ENCODE results near the gene TANK.

TANK gene

DNA sequence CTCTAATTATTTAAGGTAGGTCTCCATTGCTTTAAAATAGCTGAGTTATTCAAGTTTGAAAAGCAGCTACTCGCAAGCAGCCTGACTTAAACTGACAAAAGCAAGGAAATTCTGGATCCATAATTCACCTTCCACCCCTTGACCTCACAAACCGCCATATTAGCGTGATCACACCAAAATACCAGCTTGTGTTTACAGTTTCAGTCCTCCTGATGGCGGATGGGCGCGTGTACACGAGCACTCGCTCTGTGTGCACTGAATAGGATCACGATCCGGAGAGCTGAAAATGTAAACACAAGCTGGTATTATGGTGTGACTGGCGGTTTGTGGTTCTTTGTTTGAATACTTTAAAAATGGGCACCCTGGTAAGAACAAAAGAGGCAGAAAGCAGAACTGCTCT is 105.6 kb downstream of the TANK start:
- TF ChIP-seq POLR2AphosphoS5 (IDR thresholded peaks at IDR 0.05; ENCODE audit: low read depth, low read length) = no peak
- TF ChIP-seq TAF1 (IDR thresholded peaks at IDR 0.05; ENCODE audit: borderline replicate concordance, insufficient read depth, low read length) = no peak
- TF ChIP-seq, protein P1, sequence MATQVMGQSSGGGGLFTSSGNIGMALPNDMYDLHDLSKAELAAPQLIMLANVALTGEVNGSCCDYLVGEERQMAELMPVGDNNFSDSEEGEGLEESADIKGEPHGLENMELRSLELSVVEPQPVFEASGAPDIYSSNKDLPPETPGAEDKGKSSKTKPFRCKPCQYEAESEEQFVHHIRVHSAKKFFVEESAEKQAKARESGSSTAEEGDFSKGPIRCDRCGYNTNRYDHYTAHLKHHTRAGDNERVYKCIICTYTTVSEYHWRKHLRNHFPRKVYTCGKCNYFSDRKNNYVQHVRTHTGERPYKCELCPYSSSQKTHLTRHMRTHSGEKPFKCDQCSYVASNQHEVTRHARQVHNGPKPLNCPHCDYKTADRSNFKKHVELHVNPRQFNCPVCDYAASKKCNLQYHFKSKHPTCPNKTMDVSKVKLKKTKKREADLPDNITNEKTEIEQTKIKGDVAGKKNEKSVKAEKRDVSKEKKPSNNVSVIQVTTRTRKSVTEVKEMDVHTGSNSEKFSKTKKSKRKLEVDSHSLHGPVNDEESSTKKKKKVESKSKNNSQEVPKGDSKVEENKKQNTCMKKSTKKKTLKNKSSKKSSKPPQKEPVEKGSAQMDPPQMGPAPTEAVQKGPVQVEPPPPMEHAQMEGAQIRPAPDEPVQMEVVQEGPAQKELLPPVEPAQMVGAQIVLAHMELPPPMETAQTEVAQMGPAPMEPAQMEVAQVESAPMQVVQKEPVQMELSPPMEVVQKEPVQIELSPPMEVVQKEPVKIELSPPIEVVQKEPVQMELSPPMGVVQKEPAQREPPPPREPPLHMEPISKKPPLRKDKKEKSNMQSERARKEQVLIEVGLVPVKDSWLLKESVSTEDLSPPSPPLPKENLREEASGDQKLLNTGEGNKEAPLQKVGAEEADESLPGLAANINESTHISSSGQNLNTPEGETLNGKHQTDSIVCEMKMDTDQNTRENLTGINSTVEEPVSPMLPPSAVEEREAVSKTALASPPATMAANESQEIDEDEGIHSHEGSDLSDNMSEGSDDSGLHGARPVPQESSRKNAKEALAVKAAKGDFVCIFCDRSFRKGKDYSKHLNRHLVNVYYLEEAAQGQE (IDR thresholded peaks at IDR 0.05; ENCODE audit: insufficient read depth in 1 of 2, low read depth in 2 of 2, low read length in 2 of 2) = no peak
- TF ChIP-seq SIN3A (IDR thresholded peaks at IDR 0.05; ENCODE audit: borderline replicate concordance, insufficient read depth, low read length) = no peak
- no peak for TF ChIP-seq FOXP2 (optimal IDR thresholded peaks at IDR 0.05; ENCODE audit: borderline replicate concordance, extremely low read depth, extremely low read length, insufficient read depth)

DNA sequence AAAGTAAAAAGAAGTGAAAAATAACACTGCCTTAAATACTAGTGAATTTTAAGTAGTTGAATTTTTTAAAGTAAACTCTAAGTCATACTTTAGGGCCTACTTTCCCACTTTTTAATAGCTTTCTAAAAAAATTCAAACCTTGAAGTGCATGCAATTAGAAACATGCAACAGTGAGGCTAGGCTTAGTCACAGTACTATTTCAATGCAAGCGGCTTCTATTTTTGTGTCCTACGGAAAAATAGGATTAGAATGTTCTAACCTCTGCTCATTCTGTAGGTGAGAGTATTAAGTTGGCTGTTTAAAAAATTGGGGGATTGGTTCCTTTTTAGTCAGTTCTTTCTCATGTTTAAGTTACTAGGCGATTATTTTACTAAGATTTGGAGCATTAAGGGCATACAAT is 108.9 kb downstream of the TANK start:
- TF ChIP-seq, protein P1 (IDR thresholded peaks at IDR 0.05; ENCODE audit: insufficient read depth in 1 of 2, low read depth in 2 of 2, low read length in 2 of 2) = no peak
- TF ChIP-seq FOXP2 (optimal IDR thresholded peaks at IDR 0.05; ENCODE audit: borderline replicate concordance, extremely low read depth, extremely low read length, insufficient read depth) = no peak
- no peak for TF ChIP-seq TAF1 (IDR thresholded peaks at IDR 0.05; ENCODE audit: borderline replicate concordance, insufficient read depth, low read length)
- no peak for TF ChIP-seq SIN3A (IDR thresholded peaks at IDR 0.05; ENCODE audit: borderline replicate concordance, insufficient read depth, low read length)
- no peak for TF ChIP-seq POLR2AphosphoS5 (IDR thresholded peaks at IDR 0.05; ENCODE audit: low read depth, low read length)

DNA sequence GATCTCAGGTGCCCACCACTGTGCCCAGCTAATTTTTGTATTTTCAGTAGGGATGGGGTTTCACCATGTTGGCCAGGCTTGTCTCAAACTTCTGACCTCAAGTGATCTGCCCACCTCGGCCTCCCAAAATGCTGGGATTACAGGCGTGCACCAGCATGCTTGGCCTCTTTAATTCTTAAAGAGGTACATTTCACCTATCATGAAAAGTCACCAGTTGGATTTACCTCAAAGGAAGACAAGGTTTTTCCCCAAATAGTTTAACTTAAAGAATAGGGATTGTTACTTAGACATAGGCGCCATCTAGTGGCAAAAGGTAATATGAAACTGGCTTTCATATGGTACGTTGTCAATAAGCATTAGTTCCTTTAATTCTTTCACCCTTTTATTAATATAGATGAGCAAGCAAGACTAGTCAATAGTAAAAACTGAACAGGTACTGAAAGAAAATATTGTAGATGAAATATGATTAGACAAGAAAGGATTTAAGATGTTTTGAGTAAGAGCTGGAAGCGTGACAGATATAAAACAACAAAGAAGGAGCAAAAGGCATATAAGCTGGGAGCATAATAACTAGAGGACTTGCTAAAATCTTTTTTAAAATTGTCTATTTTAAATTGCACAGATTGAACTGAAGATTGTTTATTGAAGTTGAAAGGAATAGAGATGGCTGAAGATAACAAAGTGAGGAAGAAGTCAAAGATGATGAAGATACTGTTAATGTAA is 113.0 kb downstream of the TANK start:
- TF ChIP-seq POLR2AphosphoS5 (IDR thresholded peaks at IDR 0.05; ENCODE audit: low read depth, low read length) (no peak), TAF1 (IDR thresholded peaks at IDR 0.05; ENCODE audit: borderline replicate concordance, insufficient read depth, low read length) (no peak), FOXP2 (optimal IDR thresholded peaks at IDR 0.05; ENCODE audit: borderline replicate concordance, extremely low read depth, extremely low read length, insufficient read depth) (no peak), SIN3A (IDR thresholded peaks at IDR 0.05; ENCODE audit: borderline replicate concordance, insufficient read depth, low read length) (no peak)
- TF ChIP-seq, protein P1 (IDR thresholded peaks at IDR 0.05; ENCODE audit: insufficient read depth in 1 of 2, low read depth in 2 of 2, low read length in 2 of 2) = no peak

DNA sequence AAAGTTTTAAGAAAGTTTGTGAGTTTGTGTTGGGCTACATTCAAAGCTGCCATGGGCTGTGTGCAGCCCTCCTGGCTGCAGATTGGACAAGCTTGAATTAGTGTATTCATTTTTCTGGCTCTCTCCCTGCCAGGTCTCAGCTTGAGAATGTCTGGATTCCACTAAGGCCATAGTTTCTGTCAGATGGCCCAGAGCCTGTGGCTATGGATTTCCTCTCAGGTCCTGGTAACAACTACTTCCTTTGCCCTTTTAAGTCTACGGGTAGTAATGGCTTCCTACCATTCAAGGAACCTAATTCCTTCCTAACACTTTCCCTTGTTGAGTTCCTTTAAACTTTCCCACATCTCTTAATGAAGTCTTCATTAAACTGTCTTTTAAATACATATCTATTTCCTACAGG is 123.7 kb downstream of the TANK start:
- TF ChIP-seq POLR2AphosphoS5 (IDR thresholded peaks at IDR 0.05; ENCODE audit: low read depth, low read length) = no peak
- no peak for TF ChIP-seq SIN3A (IDR thresholded peaks at IDR 0.05; ENCODE audit: borderline replicate concordance, insufficient read depth, low read length)
- TF ChIP-seq TAF1 (IDR thresholded peaks at IDR 0.05; ENCODE audit: borderline replicate concordance, insufficient read depth, low read length) = no peak
- no peak for TF ChIP-seq FOXP2 (optimal IDR thresholded peaks at IDR 0.05; ENCODE audit: borderline replicate concordance, extremely low read depth, extremely low read length, insufficient read depth)
- TF ChIP-seq, protein P1 (IDR thresholded peaks at IDR 0.05; ENCODE audit: insufficient read depth in 1 of 2, low read depth in 2 of 2, low read length in 2 of 2) = no peak

Data from PFSK-1 (cell line).